ENCODE measurements around the gene SLC22A31.
"Not testable (repeated sequence)": the region's sequence is repeated elsewhere in the genome, so short reads cannot be mapped to it uniquely, and the experiment has no call there.

Gene SLC22A31

GRCh38 chr16:89201439-89202377, 1.4 kb upstream of the SLC22A31 start:
- peak overlapping the region; percentile 52 for H3K4me3 Mint-ChIP-seq
- peaks cover 45% of the 10 kb centered on the region for H3K27me3 Mint-ChIP-seq
- no peaks in the 10 kb centered on the region for H3K9me3 Mint-ChIP-seq
- H3K27ac Mint-ChIP-seq, result no peak overlapping the region
- H3K36me3 Mint-ChIP-seq (ENCODE audit: low read depth), result no peaks in the 10 kb centered on the region
- H3K4me1 Mint-ChIP-seq (ENCODE audit: low read depth), result peaks cover 10% of the 10 kb centered on the region

GRCh38 chr16:89200850-89201411, 594 bp upstream of the SLC22A31 start:
- no peaks in the 10 kb centered on the region for H3K9me3 Mint-ChIP-seq
- no peaks in the 10 kb centered on the region for H3K36me3 Mint-ChIP-seq (ENCODE audit: low read depth)
- peaks cover 10% of the 10 kb centered on the region for H3K4me1 Mint-ChIP-seq (ENCODE audit: low read depth)
- H3K27ac Mint-ChIP-seq, result no peak overlapping the region
- no peak overlapping the region for H3K4me3 Mint-ChIP-seq
- peaks cover 40% of the 10 kb centered on the region for H3K27me3 Mint-ChIP-seq

- Mint-ChIP-seq H3K27ac (no peak overlapping the region), H3K4me1 (ENCODE audit: low read depth) (peaks cover 10% of the 10 kb centered on the region), H3K36me3 (ENCODE audit: low read depth) (no peaks in the 10 kb centered on the region), H3K27me3 (peaks cover 35% of the 10 kb centered on the region), H3K4me3 (no peak overlapping the region), H3K9me3 (no peaks in the 10 kb centered on the region)
Observed at GRCh38 chr16:89199241-89200123, 855 bp downstream of the SLC22A31 start.

GRCh38 chr16:89198417-89199240, 1.7 kb downstream of the SLC22A31 start:
- Mint-ChIP-seq H3K27ac (no peak overlapping the region), H3K9me3 (no peaks in the 10 kb centered on the region), H3K4me3 (no peak overlapping the region), H3K4me1 (ENCODE audit: low read depth) (peaks cover 10% of the 10 kb centered on the region), H3K36me3 (ENCODE audit: low read depth) (no peaks in the 10 kb centered on the region), H3K27me3 (peaks cover 27% of the 10 kb centered on the region)

- Mint-ChIP-seq H3K27ac (no peak overlapping the region), H3K36me3 (ENCODE audit: low read depth) (no peaks in the 10 kb centered on the region), H3K9me3 (no peaks in the 10 kb centered on the region), H3K27me3 (peaks cover 18% of the 10 kb centered on the region), H3K4me1 (ENCODE audit: low read depth) (peaks cover 10% of the 10 kb centered on the region), H3K4me3 (no peak overlapping the region)
Observed at GRCh38 chr16:89197633-89198416, 2.5 kb downstream of the SLC22A31 start.

- H3K27me3 Mint-ChIP-seq, result peaks cover 12% of the 10 kb centered on the region
- no peak overlapping the region for H3K27ac Mint-ChIP-seq
- no peaks in the 10 kb centered on the region for H3K9me3 Mint-ChIP-seq
- no peak overlapping the region for H3K4me3 Mint-ChIP-seq
- peaks cover 10% of the 10 kb centered on the region for H3K4me1 Mint-ChIP-seq (ENCODE audit: low read depth)
- H3K36me3 Mint-ChIP-seq (ENCODE audit: low read depth), result no peaks in the 10 kb centered on the region
Observed at GRCh38 chr16:89197033-89197632, 3.2 kb downstream of the SLC22A31 start.

GRCh38 chr16:89195521-89196171, 4.7 kb downstream of the SLC22A31 start:
- Mint-ChIP-seq H3K27me3 (peaks cover 9% of the 10 kb centered on the region), H3K4me1 (ENCODE audit: low read depth) (peaks cover 8% of the 10 kb centered on the region), H3K4me3 (no peak overlapping the region), H3K27ac (no peak overlapping the region), H3K9me3 (no peaks in the 10 kb centered on the region), H3K36me3 (ENCODE audit: low read depth) (no peaks in the 10 kb centered on the region)

- Mint-ChIP-seq H3K36me3 (ENCODE audit: low read depth) (no peaks in the 10 kb centered on the region), H3K4me3 (no peak overlapping the region), H3K27ac (no peak overlapping the region), H3K9me3 (no peaks in the 10 kb centered on the region), H3K27me3 (no peaks in the 10 kb centered on the region), H3K4me1 (ENCODE audit: low read depth) (no peaks in the 10 kb centered on the region)
Observed at GRCh38 chr16:89194340-89195311, 5.7 kb downstream of the SLC22A31 start.

- H3K27me3 Mint-ChIP-seq, result no peaks in the 10 kb centered on the region
- no peak overlapping the region for H3K4me3 Mint-ChIP-seq
- no peaks in the 10 kb centered on the region for H3K36me3 Mint-ChIP-seq (ENCODE audit: low read depth)
- H3K9me3 Mint-ChIP-seq, result no peaks in the 10 kb centered on the region
- no peaks in the 10 kb centered on the region for H3K4me1 Mint-ChIP-seq (ENCODE audit: low read depth)
- H3K27ac Mint-ChIP-seq, result no peak overlapping the region
Observed at GRCh38 chr16:89193576-89194293, 6.6 kb downstream of the SLC22A31 start.

GRCh38 chr16:89192956-89193575, 7.3 kb downstream of the SLC22A31 start:
- no peak overlapping the region for H3K27ac Mint-ChIP-seq
- H3K9me3 Mint-ChIP-seq, result no peaks in the 10 kb centered on the region
- H3K27me3 Mint-ChIP-seq, result no peaks in the 10 kb centered on the region
- H3K4me3 Mint-ChIP-seq, result no peak overlapping the region
- no peaks in the 10 kb centered on the region for H3K36me3 Mint-ChIP-seq (ENCODE audit: low read depth)
- no peaks in the 10 kb centered on the region for H3K4me1 Mint-ChIP-seq (ENCODE audit: low read depth)

GRCh38 chr16:89192186-89192955, 8.0 kb downstream of the SLC22A31 start:
- H3K36me3 Mint-ChIP-seq (ENCODE audit: low read depth); H3K27ac Mint-ChIP-seq; H3K4me1 Mint-ChIP-seq (ENCODE audit: low read depth); H3K9me3 Mint-ChIP-seq; H3K4me3 Mint-ChIP-seq; H3K27me3 Mint-ChIP-seq: not testable (repeated sequence)

All from stimulated activated naive CD8-positive, alpha-beta T cell treated with anti-CD3 and anti-CD28 coated beads, Interleukin-15, Interleukin-2, amounts not matched to agents 100 ng/mL and 50 ng/mL, for 24 hours (primary cell).